ENCODE results near the gene HSBP1L1. TPM values are rescaled to one million over a fixed set of nuclear protein-coding genes. Genes with fewer than 3 reads are reported as not detected.

HSBP1L1 gene
- total and polyA plus RNA-seq, 9 donors, result 2.6 to 5.6 (median 3.7) TPM

DNA sequence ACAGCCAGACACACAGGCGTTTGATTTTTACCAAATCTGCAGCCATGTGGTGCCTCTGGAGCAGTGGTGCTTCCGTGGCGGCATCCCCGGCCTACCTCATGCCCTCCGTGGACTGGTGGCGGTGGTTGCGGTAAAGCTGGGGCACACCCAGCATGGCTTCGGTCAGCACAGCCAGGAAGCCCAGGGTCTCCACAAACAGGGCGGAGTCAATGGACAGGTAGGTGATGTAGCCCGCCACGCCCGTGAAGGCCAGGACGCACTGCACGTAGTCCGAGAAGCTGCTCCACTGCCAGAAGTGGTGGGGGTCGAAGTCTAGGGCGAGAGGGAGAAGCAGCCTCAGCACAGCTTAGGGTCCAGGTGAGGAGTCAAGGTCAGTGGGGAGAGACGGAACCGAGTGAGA is 45.4 kb upstream of the HSBP1L1 start:
- no peak overlapping the region for H3K4me3 ChIP-seq (ENCODE audit: low read length)
- no peaks in the 10 kb centered on the region for H3K27me3 ChIP-seq (ENCODE audit: control insufficient read depth, insufficient read depth, low read length)
- H3K9me3 ChIP-seq (replicated peaks; ENCODE audit: control insufficient read depth, low read depth, low read length), result peaks cover 11% of the 10 kb centered on the region
- H3K4me1 ChIP-seq (ENCODE audit: control insufficient read depth, insufficient read depth, low read length), result peaks cover 3% of the 10 kb centered on the region
- DNase-seq, result no peak
- H3K27ac ChIP-seq (ENCODE audit: low read length), result no peak overlapping the region
- H3K36me3 ChIP-seq (ENCODE audit: control insufficient read depth, insufficient read depth, low read length), result peaks cover 53% of the 10 kb centered on the region
- WGBS (ENCODE audit: insufficient coverage), result 95% methylated on average over 17 of the region's 19 CpGs

DNA sequence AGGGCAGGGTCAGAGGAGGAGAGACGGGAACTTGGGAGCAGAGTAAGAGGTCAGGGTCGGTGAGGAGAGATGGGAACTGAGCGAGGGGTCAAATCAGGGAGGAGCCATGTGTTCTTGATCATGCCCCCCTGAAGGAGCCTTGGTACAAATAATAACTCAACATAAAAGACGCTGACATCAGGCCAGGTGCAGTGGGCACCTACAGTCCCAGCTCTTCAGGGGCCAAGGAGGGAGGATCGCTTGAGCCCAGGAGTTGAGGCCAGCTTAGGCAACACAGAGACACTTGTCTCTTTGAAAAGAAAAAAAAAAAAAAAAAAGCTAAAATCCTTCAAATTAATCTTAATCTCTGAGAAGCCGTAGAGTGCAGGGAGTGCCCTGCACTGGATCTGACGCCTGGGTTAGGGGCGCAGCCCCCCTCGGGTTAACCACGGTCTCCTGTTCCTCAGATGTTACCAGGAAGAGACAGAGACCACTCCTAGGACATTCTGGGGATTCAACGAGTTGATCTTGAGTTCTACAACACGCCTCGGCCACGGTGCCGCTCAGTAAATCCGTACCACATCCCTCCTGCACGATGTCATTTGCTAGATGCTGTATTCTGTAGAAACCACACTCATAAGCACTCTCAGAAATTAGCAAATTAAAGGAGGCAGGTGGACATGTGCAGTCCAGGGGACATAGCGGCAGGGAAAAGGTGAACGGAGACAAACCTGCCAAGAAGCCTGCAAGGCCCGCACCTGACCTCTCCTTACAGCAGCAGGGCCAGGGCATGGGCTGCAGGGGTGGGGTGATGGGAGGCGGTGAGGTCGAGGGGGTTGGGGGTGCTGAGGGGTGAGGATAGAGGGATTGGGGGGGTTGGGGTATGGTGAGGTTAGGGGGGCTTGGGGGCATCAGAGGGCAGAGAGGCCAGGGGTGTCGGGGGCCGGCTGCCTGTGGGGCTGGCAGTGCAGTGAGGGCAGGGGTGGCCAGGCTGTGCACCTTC is 42.2 kb upstream of the HSBP1L1 start:
- Histone ChIP-seq H3K9me3 (replicated peaks; ENCODE audit: control insufficient read depth, low read depth, low read length) (peaks cover 3% of the 10 kb centered on the region), H3K27me3 (ENCODE audit: control insufficient read depth, insufficient read depth, low read length) (no peaks in the 10 kb centered on the region), H3K4me3 (ENCODE audit: low read length) (no peak overlapping the region), H3K27ac (ENCODE audit: low read length) (no peak overlapping the region), H3K36me3 (ENCODE audit: control insufficient read depth, insufficient read depth, low read length) (peaks cover 24% of the 10 kb centered on the region), H3K4me1 (ENCODE audit: control insufficient read depth, insufficient read depth, low read length) (peaks cover 29% of the 10 kb centered on the region)
- WGBS (ENCODE audit: insufficient coverage), result 91% methylated on average over 20 of the region's 24 CpGs
- DNase-seq, result no peak

- Histone ChIP-seq H3K36me3 (ENCODE audit: control insufficient read depth, insufficient read depth, low read length) (peaks cover 17% of the 10 kb centered on the region), H3K4me1 (ENCODE audit: control insufficient read depth, insufficient read depth, low read length) (peaks cover 37% of the 10 kb centered on the region), H3K27ac (ENCODE audit: low read length) (no peak overlapping the region), H3K27me3 (ENCODE audit: control insufficient read depth, insufficient read depth, low read length) (no peaks in the 10 kb centered on the region), H3K4me3 (ENCODE audit: low read length) (no peak overlapping the region), H3K9me3 (replicated peaks; ENCODE audit: control insufficient read depth, low read depth, low read length) (no peaks in the 10 kb centered on the region)
- 100% methylated on average over 3 of the region's 17 CpGs for WGBS (ENCODE audit: insufficient coverage)
- no peak for DNase-seq
These were observed 41.5 kb upstream of the HSBP1L1 start for GRCh38 chr18:79922971-79923411.

DNA sequence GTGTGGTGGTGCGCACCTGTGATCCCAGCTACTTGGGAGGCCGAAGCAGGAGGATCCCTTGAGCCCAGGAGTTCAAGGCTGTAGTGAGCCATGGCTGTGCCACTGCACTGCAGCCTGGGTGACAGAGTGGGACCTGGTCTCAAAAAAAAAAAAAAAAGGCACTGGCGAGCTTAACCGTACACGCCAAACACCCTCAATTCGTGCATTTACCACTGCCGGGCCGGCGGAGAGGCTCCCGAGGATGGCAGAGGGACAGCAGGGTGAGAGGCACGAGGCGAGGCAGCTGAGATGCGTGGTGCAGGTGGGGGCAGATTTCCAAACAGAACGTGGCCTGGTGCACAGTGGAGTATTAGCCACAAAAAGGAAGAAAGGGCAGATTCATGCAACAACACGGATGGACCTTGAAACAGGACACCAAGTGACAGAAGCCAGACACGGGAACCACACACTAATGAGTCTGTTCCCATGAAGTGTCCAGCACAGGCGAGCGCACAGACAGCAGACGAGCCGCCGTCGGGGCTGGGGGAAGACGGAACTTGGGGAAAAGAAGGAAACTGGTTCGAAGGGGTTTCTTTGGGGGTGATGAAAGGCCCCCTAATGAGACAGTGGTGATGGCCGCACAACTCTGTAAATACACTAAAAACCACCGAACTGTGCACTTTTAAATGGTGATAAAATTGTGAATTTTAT is 40.4 kb upstream of the HSBP1L1 start:
- Histone ChIP-seq H3K36me3 (ENCODE audit: control insufficient read depth, insufficient read depth, low read length) (peaks cover 17% of the 10 kb centered on the region), H3K9me3 (replicated peaks; ENCODE audit: control insufficient read depth, low read depth, low read length) (peaks cover 4% of the 10 kb centered on the region), H3K27me3 (ENCODE audit: control insufficient read depth, insufficient read depth, low read length) (no peaks in the 10 kb centered on the region), H3K4me1 (ENCODE audit: control insufficient read depth, insufficient read depth, low read length) (peaks cover 45% of the 10 kb centered on the region), H3K27ac (ENCODE audit: low read length) (no peak overlapping the region), H3K4me3 (ENCODE audit: low read length) (no peak overlapping the region)
- 89% methylated on average over 22 of the region's 26 CpGs for WGBS (ENCODE audit: insufficient coverage)
- DNase-seq, result no peak

GRCh38 chr18:79924814-79925731 is 39.4 kb upstream of the HSBP1L1 start:
- DNase-seq, result peak; percentile 80
- peaks cover 20% of the 10 kb centered on the region for H3K36me3 ChIP-seq (ENCODE audit: control insufficient read depth, insufficient read depth, low read length)
- peaks cover 45% of the 10 kb centered on the region for H3K4me1 ChIP-seq (ENCODE audit: control insufficient read depth, insufficient read depth, low read length)
- 56% methylated on average over 20 of the region's 25 CpGs for WGBS (ENCODE audit: insufficient coverage)
- H3K4me3 ChIP-seq (ENCODE audit: low read length), result no peak overlapping the region
- peaks cover 14% of the 10 kb centered on the region for H3K9me3 ChIP-seq (replicated peaks; ENCODE audit: control insufficient read depth, low read depth, low read length)
- peak overlapping the region; percentile 82 for H3K27ac ChIP-seq (ENCODE audit: low read length)
- no peaks in the 10 kb centered on the region for H3K27me3 ChIP-seq (ENCODE audit: control insufficient read depth, insufficient read depth, low read length)

DNA sequence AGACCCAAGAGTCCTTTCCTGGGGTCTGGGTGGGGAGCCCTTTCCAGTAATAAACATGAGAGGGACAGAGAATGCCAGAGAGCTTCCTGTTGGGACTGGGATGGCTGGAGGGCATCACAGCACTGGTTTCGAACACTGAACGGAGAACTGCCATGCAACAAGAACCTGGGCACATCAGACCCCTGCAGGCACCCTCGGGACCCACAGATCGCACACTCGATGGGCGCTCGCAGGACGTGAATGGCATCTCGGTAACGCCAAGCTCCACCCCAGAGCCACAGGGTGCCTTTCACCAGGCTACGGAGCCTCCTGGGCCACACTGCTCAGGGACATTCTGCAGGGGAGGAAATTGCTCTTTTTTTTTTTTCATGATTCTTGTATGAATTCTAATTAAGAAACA is 38.1 kb upstream of the HSBP1L1 start:
- H3K36me3 ChIP-seq (ENCODE audit: control insufficient read depth, insufficient read depth, low read length), result peaks cover 20% of the 10 kb centered on the region
- DNase-seq, result no peak
- peaks cover 45% of the 10 kb centered on the region for H3K4me1 ChIP-seq (ENCODE audit: control insufficient read depth, insufficient read depth, low read length)
- H3K9me3 ChIP-seq (replicated peaks; ENCODE audit: control insufficient read depth, low read depth, low read length), result peaks cover 22% of the 10 kb centered on the region
- no peaks in the 10 kb centered on the region for H3K27me3 ChIP-seq (ENCODE audit: control insufficient read depth, insufficient read depth, low read length)
- no peak overlapping the region for H3K27ac ChIP-seq (ENCODE audit: low read length)
- 92% methylated on average over 8 of the region's 11 CpGs for WGBS (ENCODE audit: insufficient coverage)
- H3K4me3 ChIP-seq (ENCODE audit: low read length), result no peak overlapping the region

GRCh38 chr18:79926715-79927606 is 37.5 kb upstream of the HSBP1L1 start:
- peaks cover 22% of the 10 kb centered on the region for H3K36me3 ChIP-seq (ENCODE audit: control insufficient read depth, insufficient read depth, low read length)

GRCh38 chr18:79927607-79928562 is 36.6 kb upstream of the HSBP1L1 start:
- no peak overlapping the region for H3K4me3 ChIP-seq (ENCODE audit: low read length)
- DNase-seq, result peak; percentile 71
- peaks cover 22% of the 10 kb centered on the region for H3K36me3 ChIP-seq (ENCODE audit: control insufficient read depth, insufficient read depth, low read length)
- 71% methylated on average over 14 of the region's 25 CpGs for WGBS (ENCODE audit: insufficient coverage)
- H3K4me1 ChIP-seq (ENCODE audit: control insufficient read depth, insufficient read depth, low read length), result peaks cover 45% of the 10 kb centered on the region
- no peaks in the 10 kb centered on the region for H3K27me3 ChIP-seq (ENCODE audit: control insufficient read depth, insufficient read depth, low read length)
- peaks cover 26% of the 10 kb centered on the region for H3K9me3 ChIP-seq (replicated peaks; ENCODE audit: control insufficient read depth, low read depth, low read length)
- H3K27ac ChIP-seq (ENCODE audit: low read length), result peak overlapping the region; percentile 67

More at GRCh38 chr18:79926715-79927606, 37.5 kb upstream of the HSBP1L1 start:
- H3K4me3 ChIP-seq (ENCODE audit: low read length), result no peak overlapping the region
- WGBS (ENCODE audit: insufficient coverage), result 61% methylated on average over 21 of the region's 21 CpGs
- peaks cover 26% of the 10 kb centered on the region for H3K9me3 ChIP-seq (replicated peaks; ENCODE audit: control insufficient read depth, low read depth, low read length)
- H3K4me1 ChIP-seq (ENCODE audit: control insufficient read depth, insufficient read depth, low read length), result peaks cover 45% of the 10 kb centered on the region
- H3K27ac ChIP-seq (ENCODE audit: low read length), result peak overlapping the region; percentile 67
- H3K27me3 ChIP-seq (ENCODE audit: control insufficient read depth, insufficient read depth, low read length), result no peaks in the 10 kb centered on the region
- DNase-seq, result peak; percentile 52

Measured in muscle of leg (tissue), 11 donors.